Progenitor cell of endocrine pancreas (in vitro differentiated cells): ENCODE measurements around the gene TWNK. TPM values are rescaled to one million over a fixed set of nuclear protein-coding genes. Genes with fewer than 3 reads are reported as not detected.
A peak's percentile ranks its signal among the peaks of the same experiment; 100 is the strongest.

ENCODE experiments used
- DNase-seq: peaks from one replicate; pipeline ENCODE4 v3.0.0; 2021; ENCODE audit warnings: low spot score; ENCODE audit not compliant: unreplicated experiment
- H3K27ac Mint-ChIP-seq: 2 replicates; pipeline ENCODE4 v1.8.0; 2021; ENCODE audit warnings: mild to moderate bottlenecking, moderate library complexity, mixed read lengths
- H3K27me3 Mint-ChIP-seq: 2 replicates; pipeline ENCODE4 v1.8.0; 2021; ENCODE audit warnings: mixed read lengths
- H3K36me3 Mint-ChIP-seq: 2 replicates; pipeline ENCODE4 v1.8.0; 2022; ENCODE audit warnings: mixed read lengths; ENCODE audit not compliant: insufficient read depth
- H3K4me1 Mint-ChIP-seq: 2 replicates; pipeline ENCODE4 v1.8.0; 2021; ENCODE audit warnings: low read depth, mixed read lengths
- H3K4me3 Mint-ChIP-seq: 2 replicates; pipeline ENCODE4 v1.8.0; 2021; ENCODE audit warnings: low read depth, mild to moderate bottlenecking, moderate library complexity, mixed read lengths
- H3K9me3 Mint-ChIP-seq: 2 replicates; pipeline ENCODE4 v1.8.0; 2021; ENCODE audit warnings: low read depth, mixed read lengths
- CTCF ChIP-seq: fragments of 200-600 bp; sonication (generic); IDR thresholded peaks from one replicate; pipeline ENCODE4 v1.5.0; 2021; ENCODE audit warnings: antibody characterized with exemption, mild to moderate bottlenecking; ENCODE audit not compliant: unreplicated experiment
- total RNA-seq: library from RNA; stranded (reverse); gene quantifications from 2 replicates; pipeline ENCODE4 v1.2.1, GENCODE V29; 2021

The TWNK gene
- total RNA-seq, 1 donor from 2014 or later, result 13.3 TPM

- Mint-ChIP-seq H3K27ac (no peak overlapping the region), H3K4me1 (peaks cover 10% of the 10 kb centered on the region), H3K4me3 (no peak overlapping the region), H3K36me3 (no peaks in the 10 kb centered on the region), H3K27me3 (peaks cover 52% of the 10 kb centered on the region), H3K9me3 (no peaks in the 10 kb centered on the region)
- DNase-seq, result no peak
- no peak for TF ChIP-seq CTCF
Observed at GRCh38 chr10:101040061-101040460, 52.7 kb downstream of the TWNK start.

GRCh38 chr10:101040851-101041250 is 53.5 kb downstream of the TWNK start:
- no peak for TF ChIP-seq CTCF
- H3K27me3 Mint-ChIP-seq, result peaks cover 52% of the 10 kb centered on the region
- no peaks in the 10 kb centered on the region for H3K36me3 Mint-ChIP-seq
- H3K4me1 Mint-ChIP-seq, result peaks cover 10% of the 10 kb centered on the region
- peak overlapping the region; percentile 84 for H3K27ac Mint-ChIP-seq
- H3K9me3 Mint-ChIP-seq, result no peaks in the 10 kb centered on the region
- H3K4me3 Mint-ChIP-seq, result no peak overlapping the region
- DNase-seq, result no peak

- Mint-ChIP-seq H3K4me3 (no peak overlapping the region), H3K27ac (peak overlapping the region; percentile 84), H3K36me3 (no peaks in the 10 kb centered on the region), H3K9me3 (no peaks in the 10 kb centered on the region), H3K27me3 (peaks cover 52% of the 10 kb centered on the region), H3K4me1 (peaks cover 10% of the 10 kb centered on the region)
- DNase-seq, result peak; percentile 63
- peak; percentile 84 for TF ChIP-seq CTCF
Observed at GRCh38 chr10:101041252-101041761, 54.0 kb downstream of the TWNK start.

- peaks cover 55% of the 10 kb centered on the region for H3K27me3 Mint-ChIP-seq
Observed at GRCh38 chr10:101042118-101042517, 54.8 kb downstream of the TWNK start.

GRCh38 chr10:101042667-101043362 is 55.5 kb downstream of the TWNK start:
- H3K4me3 Mint-ChIP-seq, result peak overlapping the region; percentile 86
- DNase-seq, result peak; percentile 85
- no peaks in the 10 kb centered on the region for H3K36me3 Mint-ChIP-seq
- peaks cover 16% of the 10 kb centered on the region for H3K4me1 Mint-ChIP-seq
- H3K27me3 Mint-ChIP-seq, result peaks cover 55% of the 10 kb centered on the region
- no peak for TF ChIP-seq CTCF
- no peaks in the 10 kb centered on the region for H3K9me3 Mint-ChIP-seq
- H3K27ac Mint-ChIP-seq, result peak overlapping the region; percentile 97

More at GRCh38 chr10:101042118-101042517, 54.8 kb downstream of the TWNK start:
- Mint-ChIP-seq H3K4me1 (peaks cover 15% of the 10 kb centered on the region), H3K27ac (peak overlapping the region; percentile 97), H3K36me3 (no peaks in the 10 kb centered on the region), H3K4me3 (peak overlapping the region; percentile 86), H3K9me3 (no peaks in the 10 kb centered on the region)
- TF ChIP-seq CTCF, result no peak
- no peak for DNase-seq
